Mucosa of descending colon (tissue), 3 donors: ENCODE measurements around the gene ATAD5. TPM values are rescaled to one million over a fixed set of nuclear protein-coding genes. Genes with fewer than 3 reads are reported as not detected.

Experiments
- ATAC-seq: fragments of 200-7000 bp; cut with Tn5 transposase; one replicate; pipeline ENCODE4 v1.9.1; 2020; ENCODE audit warnings: mild to moderate bottlenecking, moderate library complexity
- DNase-seq, 3 donors: peaks; one replicate each; pipeline ENCODE4 v3.0.0-alpha.2; 2020
- H3K36me3 ChIP-seq: fragments of 200-600 bp; one replicate; pipeline ENCODE4 v1.8.0; 2021; ENCODE audit warnings: low read depth, mild to moderate bottlenecking
- H3K4me1 ChIP-seq: fragments of 200-600 bp; one replicate; pipeline ENCODE4 v1.8.0; 2021; ENCODE audit warnings: low read depth, mild to moderate bottlenecking
- H3K4me3 ChIP-seq: fragments of 200-600 bp; one replicate; pipeline ENCODE4 v1.8.0; 2021; ENCODE audit warnings: mild to moderate bottlenecking
- H3K9me3 ChIP-seq: fragments of 200-600 bp; one replicate; pipeline ENCODE4 v1.8.0; 2021; ENCODE audit warnings: mild to moderate bottlenecking
- intact Hi-C, 2 donors: fragments of 100-400 bp; cut with DNase I in 1 of 2; cut with micrococcal nuclease in 1 of 2; formaldehyde crosslinking; loops; one replicate each; pipeline versions ENCODE4 v1.11.0 to v1.11.1; 2022; cut with DNase I, micrococcal nuclease
- total RNA-seq, 3 donors: library from RNA; stranded (reverse); fragmentation: NEBNext Ultra II Directional in 2 of 3; extraction: Animal tissue kit (Norgen Biotek cat#: 25700) in 2 of 3; gene quantifications; one replicate each; pipeline versions ENCODE4 v1.2.1 to v1.2.4, GENCODE V29; 2021 to 2023
- TF ChIP-seq, protein P1 (sequence below): fragments of 200-600 bp; IDR thresholded peaks from one replicate; pipeline ENCODE4 v1.8.0; 2022; ENCODE audit warnings: antibody characterized with exemption, mild to moderate bottlenecking
- donor health status: DM: no; HTN: no; CAD: no; lungs with moderate emphysema.
- donor health status: DM: no; HTN: no; CAD: no.
- donor health status: DM: no; HTN: yes; CAD: no.

Gene ATAD5
- total RNA-seq, 3 donors from 2014 or later: 1.5 to 5.7 (median 2.4) TPM

GRCh38 chr17:30793282-30793977, 38.3 kb upstream of the ATAD5 start:
- no peak for DNase-seq
- H3K4me3 ChIP-seq: no peak overlapping the region
- no peaks in the 10 kb centered on the region for H3K4me1 ChIP-seq
- TF ChIP-seq, protein P1, sequence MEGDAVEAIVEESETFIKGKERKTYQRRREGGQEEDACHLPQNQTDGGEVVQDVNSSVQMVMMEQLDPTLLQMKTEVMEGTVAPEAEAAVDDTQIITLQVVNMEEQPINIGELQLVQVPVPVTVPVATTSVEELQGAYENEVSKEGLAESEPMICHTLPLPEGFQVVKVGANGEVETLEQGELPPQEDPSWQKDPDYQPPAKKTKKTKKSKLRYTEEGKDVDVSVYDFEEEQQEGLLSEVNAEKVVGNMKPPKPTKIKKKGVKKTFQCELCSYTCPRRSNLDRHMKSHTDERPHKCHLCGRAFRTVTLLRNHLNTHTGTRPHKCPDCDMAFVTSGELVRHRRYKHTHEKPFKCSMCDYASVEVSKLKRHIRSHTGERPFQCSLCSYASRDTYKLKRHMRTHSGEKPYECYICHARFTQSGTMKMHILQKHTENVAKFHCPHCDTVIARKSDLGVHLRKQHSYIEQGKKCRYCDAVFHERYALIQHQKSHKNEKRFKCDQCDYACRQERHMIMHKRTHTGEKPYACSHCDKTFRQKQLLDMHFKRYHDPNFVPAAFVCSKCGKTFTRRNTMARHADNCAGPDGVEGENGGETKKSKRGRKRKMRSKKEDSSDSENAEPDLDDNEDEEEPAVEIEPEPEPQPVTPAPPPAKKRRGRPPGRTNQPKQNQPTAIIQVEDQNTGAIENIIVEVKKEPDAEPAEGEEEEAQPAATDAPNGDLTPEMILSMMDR: no peak
- no peaks in the 10 kb centered on the region for H3K36me3 ChIP-seq
- ATAC-seq: no peak
- intact Hi-C loops: no loop called here
- no peaks in the 10 kb centered on the region for H3K9me3 ChIP-seq

GRCh38 chr17:30794372-30794771, 37.4 kb upstream of the ATAD5 start:
- no peak for ATAC-seq
- intact Hi-C loops: no loop called here
- TF ChIP-seq, protein P1: no peak
- Histone ChIP-seq H3K4me3 (no peak overlapping the region), H3K9me3 (no peaks in the 10 kb centered on the region), H3K36me3 (no peaks in the 10 kb centered on the region), H3K4me1 (no peaks in the 10 kb centered on the region)
- no peak for DNase-seq

- H3K36me3 ChIP-seq: no peaks in the 10 kb centered on the region
- H3K9me3 ChIP-seq: no peaks in the 10 kb centered on the region
- intact Hi-C loops: no loop called here
- TF ChIP-seq, protein P1: no peak
- no peak for DNase-seq
- ATAC-seq: no peak
- H3K4me3 ChIP-seq: no peak overlapping the region
- H3K4me1 ChIP-seq: no peaks in the 10 kb centered on the region
Measured at GRCh38 chr17:30796016-30796415, 35.8 kb upstream of the ATAD5 start.

DNA sequence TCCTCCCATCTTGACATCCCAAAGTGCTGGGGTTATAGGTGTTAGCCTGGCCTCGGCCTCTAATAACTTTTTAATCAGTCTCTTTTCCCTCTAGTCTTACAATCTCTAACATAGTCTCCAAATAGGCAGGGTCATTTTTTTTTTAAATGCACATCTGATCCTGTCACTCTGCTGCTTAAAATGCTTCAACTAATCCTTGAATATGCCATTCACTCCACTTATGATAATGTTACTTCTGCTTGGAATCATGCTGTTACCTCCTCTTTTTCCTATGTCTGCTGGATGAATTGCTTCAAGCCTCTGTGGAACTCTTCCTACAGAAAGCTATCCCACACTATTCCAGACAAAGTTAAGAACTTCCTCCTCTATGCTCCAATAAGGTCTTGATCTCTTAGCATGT, 30.1 kb upstream of the ATAD5 start:
- no peak for DNase-seq
- ATAC-seq: no peak
- Histone ChIP-seq H3K36me3 (no peaks in the 10 kb centered on the region), H3K4me3 (no peak overlapping the region), H3K9me3 (no peaks in the 10 kb centered on the region), H3K4me1 (no peaks in the 10 kb centered on the region)
- TF ChIP-seq, protein P1: no peak
- intact Hi-C loops: no loop called here

- DNase-seq: no peak
- intact Hi-C loops: no loop called here
- ATAC-seq: no peak
- Histone ChIP-seq H3K36me3 (no peaks in the 10 kb centered on the region), H3K4me1 (no peaks in the 10 kb centered on the region), H3K9me3 (no peaks in the 10 kb centered on the region), H3K4me3 (no peak overlapping the region)
- TF ChIP-seq, protein P1: no peak
Measured at GRCh38 chr17:30805944-30806456, 25.8 kb upstream of the ATAD5 start.
